Measurements from ENCODE around the gene NAPEPLD.
"Not testable (repeated sequence)": the region's sequence is repeated elsewhere in the genome, so short reads cannot be mapped to it uniquely, and the experiment has no call there.

Gene NAPEPLD

GRCh38 chr7:103143868-103144267 is 5.0 kb downstream of the NAPEPLD start:
- DNase-seq = no peak

- DNase-seq = no peak
These were observed 6.4 kb downstream of the NAPEPLD start for GRCh38 chr7:103142494-103142893.

DNA sequence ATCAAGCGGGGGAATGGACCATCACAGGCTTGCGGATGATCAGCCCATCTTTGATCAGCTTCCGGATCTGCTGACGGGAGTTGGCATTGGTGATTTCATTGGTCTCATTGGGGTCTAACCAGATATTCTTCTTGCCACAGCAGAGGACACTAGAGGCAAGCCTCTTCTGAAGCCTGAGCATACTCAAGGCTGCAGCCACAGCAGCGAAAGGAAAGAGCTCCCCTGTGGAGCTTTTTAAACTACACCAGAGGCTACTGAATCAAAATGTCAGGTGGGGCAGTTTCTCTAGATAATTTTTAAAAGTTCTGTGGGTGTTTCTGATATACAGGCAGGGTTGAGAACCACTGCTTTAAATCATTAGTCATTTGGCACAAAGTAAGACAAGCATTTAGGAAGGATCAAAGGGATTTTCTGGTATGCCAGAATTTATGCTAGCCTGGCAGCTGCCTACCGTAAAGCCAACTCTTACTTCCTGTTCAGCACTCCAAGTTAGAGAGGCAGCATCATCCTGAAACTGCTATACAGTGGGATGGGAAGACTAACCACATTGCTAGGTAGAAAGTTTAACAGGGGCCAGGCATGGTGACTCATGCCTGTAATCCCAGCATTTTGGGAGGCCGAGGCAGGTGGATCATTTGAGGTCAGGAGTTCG is 7.0 kb downstream of the NAPEPLD start:
- peak; percentile 12 for DNase-seq

DNA sequence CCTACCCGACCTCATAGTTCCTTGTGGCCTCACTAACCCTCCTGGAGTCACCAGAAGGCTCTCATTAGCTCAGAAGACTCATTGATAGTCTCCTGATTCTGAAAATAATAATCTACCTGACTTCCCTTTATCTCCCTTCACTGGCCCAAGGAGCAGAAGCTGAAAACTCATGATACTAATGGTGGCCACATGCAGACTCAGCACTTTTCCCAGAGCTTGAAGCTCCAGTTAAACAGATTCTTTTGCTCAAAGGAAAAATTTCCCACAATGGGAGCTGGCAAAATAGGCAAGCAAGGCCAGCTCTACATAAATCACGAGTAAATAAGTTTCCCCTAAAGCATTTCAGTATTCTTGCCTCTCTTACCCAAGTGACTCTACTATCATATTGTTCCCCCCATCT is 8.2 kb downstream of the NAPEPLD start:
- no peak for DNase-seq

DNA sequence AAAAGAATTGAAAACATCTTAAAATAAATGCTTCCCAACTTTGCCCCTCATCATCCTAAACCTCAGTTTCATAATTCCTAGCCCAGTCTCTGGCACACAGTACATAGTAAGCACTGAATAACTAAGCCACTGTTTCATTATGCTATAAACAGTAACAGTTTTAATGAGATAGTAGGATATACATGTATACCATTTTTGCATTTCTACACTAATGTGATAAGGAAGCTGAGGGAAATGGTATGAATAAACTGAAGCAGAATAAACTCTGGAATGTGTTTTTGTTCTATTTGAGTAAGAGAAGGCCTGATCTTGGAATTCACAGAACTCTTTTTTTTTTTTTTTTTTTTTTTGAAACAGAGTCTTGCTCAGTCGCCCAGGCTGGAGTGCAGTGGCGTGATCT is 8.8 kb downstream of the NAPEPLD start:
- no peak for DNase-seq

- no peak for DNase-seq
These were observed 13.9 kb downstream of the NAPEPLD start for GRCh38 chr7:103134836-103135554.

DNA sequence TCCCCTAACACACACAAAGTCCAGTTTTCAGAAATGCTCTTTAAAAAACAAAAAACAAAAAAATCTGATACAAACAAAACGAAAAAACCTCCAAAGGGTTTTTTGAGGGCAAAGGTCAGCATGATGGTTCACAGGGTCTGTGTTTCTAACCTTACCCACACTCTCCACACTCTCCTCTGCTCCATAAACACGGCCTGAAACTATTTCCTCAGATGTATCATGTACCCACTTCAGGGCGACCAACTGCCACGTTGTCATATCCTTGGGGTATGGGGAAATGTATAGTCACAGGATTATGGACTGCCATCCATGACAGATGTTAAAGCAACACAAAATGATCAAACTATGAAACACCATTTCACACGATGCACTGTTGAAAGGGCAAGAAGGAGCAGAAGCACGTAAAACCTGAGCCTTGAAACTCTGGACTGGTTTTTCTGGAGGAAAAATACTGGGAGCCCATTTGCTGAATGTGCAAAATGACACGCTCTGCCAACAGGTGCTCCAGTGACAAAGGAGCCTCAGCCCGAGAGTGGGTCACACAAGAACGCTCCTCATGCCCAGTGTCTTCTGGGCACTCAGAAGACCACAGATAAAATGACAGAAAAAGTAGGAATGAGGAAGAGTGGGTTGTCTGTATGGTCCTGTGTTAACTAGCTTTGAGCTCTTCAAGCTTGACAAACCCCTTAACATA is 15.8 kb downstream of the NAPEPLD start:
- DNase-seq = no peak

DNA sequence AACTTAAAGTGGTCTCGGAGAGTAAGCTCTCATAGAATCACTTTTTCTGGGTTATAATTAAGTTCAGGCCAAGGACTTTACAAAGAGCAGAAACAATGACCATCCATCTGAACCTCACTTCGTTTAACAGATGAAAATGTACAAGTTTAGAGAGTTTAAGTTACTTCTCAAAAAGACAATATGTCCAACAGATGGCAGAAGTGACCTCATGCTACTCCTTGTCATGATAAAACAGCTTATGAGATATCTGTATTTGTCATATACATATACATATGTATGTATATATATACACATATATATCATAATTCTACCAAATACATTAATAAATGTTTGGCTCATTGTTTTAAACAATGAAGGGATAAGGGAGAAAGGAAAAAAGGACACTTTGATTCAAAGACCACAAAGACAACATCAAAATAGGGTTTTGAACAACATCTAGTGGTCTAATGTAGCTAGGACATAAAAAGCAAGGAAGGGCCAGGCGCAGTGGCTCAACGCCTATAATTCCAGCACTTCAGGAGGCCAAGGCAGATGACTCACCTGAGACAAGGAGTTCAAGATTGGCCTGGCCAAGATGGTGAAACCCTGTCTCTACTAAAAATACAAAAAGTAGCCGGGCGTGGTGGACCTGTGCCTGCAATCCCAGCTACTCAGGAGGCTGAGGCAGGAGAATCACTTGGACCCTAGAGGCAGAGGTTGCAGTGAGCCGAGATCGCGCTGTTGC is 17.8 kb downstream of the NAPEPLD start:
- DNase-seq = no peak

DNA sequence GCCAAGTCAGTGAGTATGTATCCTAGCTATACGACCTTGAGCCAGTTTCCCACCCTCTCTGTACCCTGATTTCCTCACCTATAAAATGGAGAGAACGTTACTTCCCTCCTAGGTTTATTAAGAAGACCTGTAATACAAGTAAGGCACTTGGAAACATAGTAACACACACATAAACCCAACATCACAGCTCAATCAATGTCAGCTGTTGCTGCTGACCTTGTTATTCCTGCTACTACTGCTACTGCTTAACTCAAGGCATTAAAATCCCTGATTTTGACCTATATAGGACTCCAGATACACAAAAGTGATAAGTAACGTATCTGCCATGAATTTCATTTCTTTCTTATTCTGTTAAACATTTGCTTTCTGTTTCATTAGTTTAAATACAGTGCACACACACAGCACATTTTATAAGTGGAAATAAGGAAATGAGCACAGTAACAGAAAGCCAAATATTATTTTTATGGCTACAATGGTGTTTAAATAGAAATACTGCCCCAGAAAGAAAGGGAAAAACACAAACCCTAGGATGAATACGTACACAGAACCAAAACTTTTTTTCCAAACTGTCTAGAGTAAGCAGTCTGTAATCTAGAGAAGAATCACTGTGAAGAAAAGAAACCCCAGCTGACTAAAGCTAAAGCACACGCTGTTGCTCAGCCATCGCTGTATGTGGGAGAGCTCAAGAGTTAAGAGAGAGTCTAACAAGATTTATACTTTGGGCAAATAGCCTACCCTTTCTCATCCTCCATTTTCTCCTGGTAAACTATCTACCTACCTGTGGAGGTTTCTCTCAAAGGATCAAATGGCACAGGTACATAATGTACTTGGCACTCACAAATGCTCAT is 19.0 kb downstream of the NAPEPLD start:
- DNase-seq = no peak

GRCh38 chr7:103127006-103127405 is 21.9 kb downstream of the NAPEPLD start:
- DNase-seq = no peak

- DNase-seq = no peak
These were observed 24.4 kb downstream of the NAPEPLD start for GRCh38 chr7:103124429-103124979.

GRCh38 chr7:103123529-103123928 is 25.4 kb downstream of the NAPEPLD start:
- DNase-seq = no peak

DNA sequence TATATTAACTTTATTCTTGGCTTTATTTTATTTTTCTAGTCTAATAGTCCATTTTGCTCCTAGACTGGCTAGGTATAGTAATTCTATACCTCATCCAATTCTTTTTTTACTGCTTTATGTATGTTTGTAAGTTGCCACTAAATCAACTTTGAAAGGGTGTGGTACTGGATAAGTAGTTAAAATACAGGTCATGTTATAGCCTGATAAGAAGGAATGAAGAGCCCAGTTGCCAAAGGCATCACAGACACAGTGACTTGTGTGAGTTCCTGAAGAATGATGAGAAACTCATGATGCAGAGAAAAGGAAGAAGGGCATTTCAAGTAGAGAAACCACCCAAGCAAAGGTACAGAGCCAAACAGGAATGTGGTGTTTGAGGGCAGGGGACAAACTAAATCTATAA is 27.3 kb downstream of the NAPEPLD start:
- no peak for DNase-seq

DNA sequence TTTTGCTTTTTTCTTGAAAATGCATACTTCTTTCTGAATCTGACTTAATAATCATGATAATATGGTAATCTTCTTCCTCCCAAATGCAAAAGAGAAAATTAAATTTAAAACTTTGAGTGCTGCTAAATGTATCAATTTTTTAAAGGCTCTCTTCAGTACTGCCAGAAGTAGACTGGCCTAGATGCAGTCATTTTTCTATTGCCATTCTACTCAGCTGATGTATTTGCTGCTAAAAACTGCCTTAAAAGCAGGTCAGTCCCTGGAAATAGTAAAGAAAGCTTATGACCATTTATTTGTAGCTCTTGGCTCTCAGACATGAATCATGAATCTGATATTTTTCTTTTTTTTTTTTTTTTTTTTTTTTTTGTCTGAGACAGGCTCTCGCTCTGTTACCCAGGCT is 28.5 kb downstream of the NAPEPLD start:
- no peak for DNase-seq

- no peak for DNase-seq
These were observed 29.1 kb downstream of the NAPEPLD start for GRCh38 chr7:103119791-103120291.

DNA sequence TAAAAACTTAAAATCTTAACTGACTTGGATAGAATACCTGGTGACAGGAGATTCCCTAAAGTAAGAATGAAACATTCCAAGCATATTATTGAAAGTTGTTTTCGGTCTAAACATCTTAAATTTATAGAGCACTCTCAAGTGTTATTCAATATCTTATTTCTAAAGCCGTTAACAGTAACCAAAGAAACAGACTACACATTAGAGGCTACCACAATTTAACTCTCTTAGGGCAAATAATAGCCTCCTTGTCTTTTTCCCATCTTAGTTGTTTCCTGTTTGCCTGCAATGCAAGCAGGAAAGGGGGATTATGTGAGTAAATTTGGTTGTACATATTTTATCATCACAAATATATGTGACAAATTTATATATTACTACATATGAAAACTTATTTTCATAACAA is 31.4 kb downstream of the NAPEPLD start:
- no peak for DNase-seq

GRCh38 chr7:103116991-103117390 is 31.9 kb downstream of the NAPEPLD start:
- DNase-seq = no peak

DNA sequence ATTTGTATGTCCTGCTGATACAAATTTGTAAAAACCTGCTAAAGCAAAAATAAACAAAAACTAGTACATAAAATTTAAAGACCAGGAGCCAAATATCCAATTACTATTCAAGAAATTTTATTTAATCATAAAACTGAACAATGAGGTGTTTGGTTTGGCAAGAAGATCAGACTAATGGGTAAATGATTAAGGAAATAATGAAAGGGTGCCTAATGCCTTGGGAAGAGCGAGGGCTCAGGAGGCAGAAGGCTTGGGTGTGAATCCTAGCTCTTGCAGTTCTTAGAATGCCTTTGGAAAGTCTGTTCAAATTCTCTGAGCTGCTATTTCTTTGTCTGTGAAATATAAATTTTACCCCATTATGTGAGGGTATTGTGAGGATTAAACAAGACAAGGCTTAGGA is 32.4 kb downstream of the NAPEPLD start:
- no peak for DNase-seq

DNA sequence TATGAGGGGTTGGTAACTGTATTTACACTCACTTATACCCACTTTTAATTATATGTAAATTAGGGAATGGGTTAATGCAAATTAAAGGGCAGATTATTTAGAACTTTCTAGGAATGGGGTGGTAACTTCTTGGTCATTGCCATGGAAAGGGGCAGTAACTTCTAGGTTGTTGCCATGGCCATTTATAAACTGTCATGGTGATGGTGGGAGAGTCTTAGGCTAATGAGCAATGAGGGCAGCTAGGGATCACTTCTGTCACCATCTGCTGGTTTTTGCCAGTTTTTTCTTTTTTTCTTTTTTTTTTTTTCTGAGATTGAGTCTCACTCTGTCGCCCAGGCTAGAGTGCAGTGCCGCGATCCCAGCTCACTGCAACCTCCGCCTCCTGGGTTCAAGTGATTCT is 33.1 kb downstream of the NAPEPLD start:
- DNase-seq = no peak

DNA sequence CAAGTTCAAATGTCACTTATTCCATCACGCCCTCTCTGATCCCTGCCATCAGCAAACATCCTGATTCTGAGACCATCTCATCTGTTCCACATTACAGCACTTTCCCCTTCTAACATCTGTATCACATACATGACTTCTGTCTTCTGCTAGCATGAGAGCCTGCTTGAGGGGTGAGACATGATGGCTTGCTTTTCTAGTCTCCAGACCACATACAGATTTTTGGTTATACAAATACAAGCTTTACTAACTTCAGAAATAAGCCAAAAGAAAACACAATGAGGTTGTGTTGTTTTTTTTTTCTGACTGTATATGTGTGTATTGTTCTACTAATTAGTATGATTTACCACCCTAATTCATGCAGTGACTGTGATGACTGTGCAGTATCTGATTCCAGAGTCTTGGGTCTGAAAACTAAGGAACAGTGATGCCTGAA is 34.3 kb downstream of the NAPEPLD start:
- DNase-seq = no peak

DNA sequence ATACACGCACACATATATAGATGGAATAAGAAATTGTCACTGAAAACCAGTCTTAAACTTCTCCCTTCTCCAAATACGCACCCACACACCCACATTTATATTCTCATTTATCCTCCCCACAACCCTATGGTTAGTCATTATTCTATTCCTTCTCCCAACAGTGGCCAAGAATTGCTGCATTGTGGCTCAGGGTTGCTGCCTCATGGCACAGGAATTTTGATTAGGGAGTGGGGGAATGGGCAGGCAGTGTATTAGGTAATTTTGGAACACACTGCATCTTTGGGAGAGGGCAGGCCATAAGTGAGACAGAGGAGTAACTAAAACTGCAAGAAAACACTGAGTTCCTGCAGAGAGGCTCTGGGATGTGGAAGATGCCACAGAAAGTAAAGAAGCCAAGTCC is 35.7 kb downstream of the NAPEPLD start:
- DNase-seq = no peak

GRCh38 chr7:103106703-103107070 is 42.2 kb downstream of the NAPEPLD start:
- DNase-seq = not testable (repeated sequence)

All from activated CD4-positive, alpha-beta T cell treated with anti-CD3 and anti-CD28 coated beads, Interleukin-2, amount 50 U/mL, for 16 hours (primary cell).